Erythroblast (primary cell): ENCODE data around the gene HPF1.

Experiments used
- GATA1 ChIP-seq: IDR thresholded peaks from 2 replicates; pipeline ENCODE4 v1.6.1; 2011; ENCODE audit warnings: low read depth, mild to moderate bottlenecking, control low read depth, low read length, moderate library complexity
- POLR2A ChIP-seq: IDR thresholded peaks from 2 replicates; pipeline ENCODE4 v1.6.1; 2011; ENCODE audit warnings: mild to moderate bottlenecking, low read length

DNA sequence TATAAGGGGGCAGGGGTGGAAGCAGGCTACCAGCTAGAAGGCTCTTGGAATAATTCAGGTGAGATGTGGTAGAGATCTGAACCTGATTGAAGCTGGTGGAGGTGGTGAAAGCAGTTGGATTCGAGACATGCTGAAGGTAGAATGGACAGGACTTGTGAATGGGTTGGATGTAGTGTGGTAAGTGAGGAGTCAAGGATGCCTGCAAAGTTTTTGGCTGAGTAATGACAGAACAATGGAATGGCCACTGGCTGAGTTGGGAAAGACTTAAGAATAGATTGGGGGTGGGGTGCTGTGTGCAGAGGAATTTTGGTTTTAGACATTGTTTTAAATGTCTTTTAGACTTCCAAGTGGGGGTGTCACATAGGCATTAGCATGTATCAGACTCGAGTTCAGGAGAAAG is 33.5 kb downstream of the HPF1 start:
- TF ChIP-seq POLR2A = no peak
- TF ChIP-seq GATA1 = no peak
